ENCODE measurements around the gene RAPGEF4.

RAPGEF4 gene

DNA sequence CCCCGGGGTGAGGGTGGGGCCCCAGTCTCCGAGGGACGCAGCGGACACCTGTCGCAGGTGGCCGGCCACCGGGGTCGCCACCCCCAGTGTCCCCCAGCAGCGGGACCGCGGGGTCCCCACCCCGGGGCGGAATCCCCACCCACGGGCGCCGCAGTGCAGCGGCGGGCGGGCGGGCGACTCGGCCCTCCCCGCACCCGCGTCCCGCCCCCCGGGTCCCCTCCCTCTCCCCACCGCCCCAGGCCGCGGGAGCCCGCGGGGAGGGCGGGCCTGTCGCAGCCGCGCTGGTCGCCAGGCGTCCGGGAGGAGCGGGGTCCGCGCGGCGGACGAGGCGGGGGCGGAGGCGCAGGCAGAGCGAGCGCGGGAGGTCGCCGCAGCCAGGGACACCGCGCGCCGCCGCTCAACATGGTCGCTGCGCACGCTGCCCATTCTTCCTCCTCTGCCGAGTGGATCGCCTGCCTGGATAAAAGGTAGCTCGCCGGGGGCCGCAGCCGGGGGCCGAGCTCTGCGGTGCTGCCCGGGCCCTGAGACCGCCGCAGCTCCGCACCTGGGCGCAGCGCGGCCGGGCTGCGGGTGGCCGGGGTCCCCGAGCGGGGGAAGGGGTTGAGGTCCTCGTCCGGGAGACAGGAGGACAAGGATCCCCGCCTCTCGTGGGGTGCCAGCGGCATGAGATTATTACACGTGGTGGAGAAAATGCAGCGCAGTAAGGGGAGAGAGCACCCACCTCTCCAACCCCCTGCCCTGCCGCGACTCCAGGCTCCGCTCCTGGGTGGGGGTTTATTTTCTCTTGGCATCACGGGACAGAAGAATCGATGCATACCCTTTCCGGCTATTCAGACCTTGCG, at the start of gene RAPGEF4:
Gene RAPGEF4 (plus strand): TSS at position 264 of the 842 bp plus-strand sequence. CDS start 139 bp downstream, at position 403.
- peak within 1 kb of the TSS; percentile 35 for H3K4me3 ChIP-seq (ENCODE audit: low read depth, low read length)
- TF ChIP-seq, protein P1, sequence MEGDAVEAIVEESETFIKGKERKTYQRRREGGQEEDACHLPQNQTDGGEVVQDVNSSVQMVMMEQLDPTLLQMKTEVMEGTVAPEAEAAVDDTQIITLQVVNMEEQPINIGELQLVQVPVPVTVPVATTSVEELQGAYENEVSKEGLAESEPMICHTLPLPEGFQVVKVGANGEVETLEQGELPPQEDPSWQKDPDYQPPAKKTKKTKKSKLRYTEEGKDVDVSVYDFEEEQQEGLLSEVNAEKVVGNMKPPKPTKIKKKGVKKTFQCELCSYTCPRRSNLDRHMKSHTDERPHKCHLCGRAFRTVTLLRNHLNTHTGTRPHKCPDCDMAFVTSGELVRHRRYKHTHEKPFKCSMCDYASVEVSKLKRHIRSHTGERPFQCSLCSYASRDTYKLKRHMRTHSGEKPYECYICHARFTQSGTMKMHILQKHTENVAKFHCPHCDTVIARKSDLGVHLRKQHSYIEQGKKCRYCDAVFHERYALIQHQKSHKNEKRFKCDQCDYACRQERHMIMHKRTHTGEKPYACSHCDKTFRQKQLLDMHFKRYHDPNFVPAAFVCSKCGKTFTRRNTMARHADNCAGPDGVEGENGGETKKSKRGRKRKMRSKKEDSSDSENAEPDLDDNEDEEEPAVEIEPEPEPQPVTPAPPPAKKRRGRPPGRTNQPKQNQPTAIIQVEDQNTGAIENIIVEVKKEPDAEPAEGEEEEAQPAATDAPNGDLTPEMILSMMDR (IDR thresholded peaks at IDR 0.05; ENCODE audit: low read depth, low read length) = no peak
- in situ Hi-C loops (cut with HindIII; ENCODE audit: low sequenced_read_pairs) = no loop called here
- DNase-seq (ENCODE audit: low read depth, low spot score) = no peak

DNA sequence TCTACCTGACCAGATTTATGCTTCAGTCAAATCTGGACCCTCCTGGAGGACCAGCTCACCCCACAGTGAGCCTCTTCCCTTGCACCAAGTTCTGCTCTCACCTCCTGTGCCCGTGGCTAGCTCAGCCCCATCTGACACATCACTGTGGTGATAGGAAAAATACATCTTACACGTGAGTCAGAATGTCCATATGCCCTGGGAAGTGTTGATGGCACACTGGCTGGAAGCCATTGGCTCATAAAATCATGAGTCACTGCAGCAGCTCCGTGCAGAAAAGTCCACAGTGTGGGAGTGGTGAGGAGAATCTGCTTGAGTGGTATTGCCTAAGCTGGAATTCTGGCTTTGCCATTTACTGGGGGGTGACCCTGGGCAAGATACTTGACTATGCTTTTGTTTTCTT, 42.6 kb upstream of the RAPGEF4 start:
- no peak overlapping the region for H3K4me3 ChIP-seq (ENCODE audit: low read depth, low read length)
- in situ Hi-C loops (cut with HindIII; ENCODE audit: low sequenced_read_pairs) = no loop called here

DNA sequence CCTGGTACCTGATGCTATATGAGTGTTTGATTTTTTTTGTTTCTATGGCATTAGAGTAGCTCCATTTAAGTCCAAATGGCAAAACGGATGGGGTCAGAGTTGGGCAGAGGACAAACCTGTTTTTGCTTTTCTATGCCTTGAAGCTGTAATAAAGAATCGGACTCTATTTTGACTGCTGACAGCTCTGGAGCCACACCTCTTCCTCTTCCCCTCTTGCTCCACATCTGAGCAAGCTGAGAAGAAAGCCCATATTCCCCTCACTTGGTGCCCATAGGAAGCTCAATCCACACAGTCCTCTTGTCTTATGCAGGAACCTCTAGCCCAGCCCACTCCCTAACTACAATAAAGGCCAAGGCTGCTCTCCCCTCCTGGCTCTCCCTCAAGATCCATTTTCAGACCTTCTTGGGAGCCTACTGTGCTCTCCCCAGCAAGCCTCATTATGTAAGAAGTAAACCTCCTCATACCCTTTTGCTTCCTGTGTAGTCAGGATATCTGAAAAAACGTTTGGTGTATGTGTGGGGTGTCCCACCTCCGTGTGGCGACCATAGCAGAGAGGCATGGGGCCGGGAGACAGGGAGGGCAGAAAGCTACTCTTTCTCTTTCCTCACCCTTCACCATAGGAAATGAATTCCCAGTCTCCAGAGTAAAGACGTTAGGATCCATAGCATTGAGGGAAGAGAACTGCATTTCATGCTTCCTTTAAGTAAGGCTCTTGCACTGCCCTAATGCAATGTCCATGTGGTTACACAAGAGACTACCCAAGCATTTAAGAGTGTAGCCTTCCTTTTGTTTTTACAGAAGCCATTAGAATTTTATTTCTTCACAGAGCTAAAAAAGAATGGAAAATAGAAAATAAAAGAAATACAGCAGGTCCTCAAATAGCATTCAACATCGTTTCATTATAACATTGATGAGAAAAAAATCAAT, 41.9 kb upstream of the RAPGEF4 start:
- in situ Hi-C loops (cut with HindIII; ENCODE audit: low sequenced_read_pairs) = no loop called here
- DNase-seq (ENCODE audit: low read depth, low spot score) = no peak
- no peak overlapping the region for H3K4me3 ChIP-seq (ENCODE audit: low read depth, low read length)
- TF ChIP-seq, protein P1 (IDR thresholded peaks at IDR 0.05; ENCODE audit: low read depth, low read length) = no peak

More for the DNA sequence above, 42.6 kb upstream of the RAPGEF4 start:
- DNase-seq (ENCODE audit: low read depth, low spot score) = peak; percentile 98
- TF ChIP-seq, protein P1 (IDR thresholded peaks at IDR 0.05; ENCODE audit: low read depth, low read length) = no peak

DNA sequence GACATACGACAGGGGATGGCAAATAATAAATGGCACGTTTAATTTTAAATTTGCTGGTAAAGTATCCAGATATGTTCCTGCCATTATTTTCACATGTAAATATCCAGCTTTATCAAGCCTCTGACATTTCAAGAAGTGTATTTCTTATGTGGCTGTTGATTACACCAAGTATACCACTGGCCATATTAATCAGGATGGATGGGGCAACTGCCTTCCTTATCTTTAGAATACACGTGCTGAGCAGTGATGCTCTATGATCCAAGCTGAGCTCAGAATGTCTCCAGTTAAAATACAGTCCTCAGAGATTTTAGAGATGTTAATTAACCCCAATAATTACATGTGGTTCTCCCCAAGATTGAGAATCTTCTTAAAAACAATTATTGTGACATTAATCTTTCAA, 38.3 kb upstream of the RAPGEF4 start:
- TF ChIP-seq, protein P1 (IDR thresholded peaks at IDR 0.05; ENCODE audit: low read depth, low read length) = no peak
- H3K4me3 ChIP-seq (ENCODE audit: low read depth, low read length) = no peak overlapping the region
- DNase-seq (ENCODE audit: low read depth, low spot score) = no peak
- in situ Hi-C loops (cut with HindIII; ENCODE audit: low sequenced_read_pairs) = no loop called here

DNA sequence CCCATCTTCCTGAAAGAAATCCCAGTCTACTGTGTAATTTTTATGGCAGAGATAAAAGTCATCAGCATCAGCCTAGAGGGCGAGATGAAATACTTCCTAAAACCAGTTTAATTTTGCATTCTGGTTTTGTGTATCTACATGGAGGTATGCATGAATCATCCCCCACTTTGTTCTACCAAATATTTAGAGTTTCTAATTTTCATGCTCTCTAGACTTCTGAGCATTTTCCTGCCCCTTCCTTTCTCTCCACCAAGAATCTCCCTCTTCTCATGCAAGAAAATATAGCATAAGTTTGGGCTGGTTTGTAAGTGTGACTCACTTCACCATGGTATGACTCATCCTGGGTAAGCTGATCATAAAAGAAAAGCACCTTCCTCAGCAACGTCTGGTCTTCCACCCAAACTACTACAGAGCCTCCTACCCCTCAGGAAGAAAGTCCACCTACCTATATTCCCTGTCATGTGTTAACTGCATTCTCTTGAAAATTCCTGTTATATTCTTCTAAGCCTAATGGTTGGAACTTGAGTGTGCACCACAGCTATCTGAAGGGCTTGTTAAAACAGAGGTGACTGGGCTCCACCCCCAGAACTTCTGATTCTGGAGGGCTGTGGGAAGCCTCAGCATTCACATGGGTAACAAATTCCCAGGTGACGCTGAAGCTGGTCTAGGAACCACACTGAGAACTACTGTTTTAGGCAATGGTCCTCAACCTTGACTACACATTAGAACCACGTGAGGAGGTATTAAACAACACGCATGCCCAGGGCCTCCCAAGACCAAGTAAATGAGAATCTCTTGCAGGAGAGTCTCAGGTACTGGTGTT, 37.4 kb upstream of the RAPGEF4 start:
- no peak overlapping the region for H3K4me3 ChIP-seq (ENCODE audit: low read depth, low read length)
- TF ChIP-seq, protein P1 (IDR thresholded peaks at IDR 0.05; ENCODE audit: low read depth, low read length) = no peak
- in situ Hi-C loops (cut with HindIII; ENCODE audit: low sequenced_read_pairs) = no loop called here
- DNase-seq (ENCODE audit: low read depth, low spot score) = peak; percentile 93

DNA sequence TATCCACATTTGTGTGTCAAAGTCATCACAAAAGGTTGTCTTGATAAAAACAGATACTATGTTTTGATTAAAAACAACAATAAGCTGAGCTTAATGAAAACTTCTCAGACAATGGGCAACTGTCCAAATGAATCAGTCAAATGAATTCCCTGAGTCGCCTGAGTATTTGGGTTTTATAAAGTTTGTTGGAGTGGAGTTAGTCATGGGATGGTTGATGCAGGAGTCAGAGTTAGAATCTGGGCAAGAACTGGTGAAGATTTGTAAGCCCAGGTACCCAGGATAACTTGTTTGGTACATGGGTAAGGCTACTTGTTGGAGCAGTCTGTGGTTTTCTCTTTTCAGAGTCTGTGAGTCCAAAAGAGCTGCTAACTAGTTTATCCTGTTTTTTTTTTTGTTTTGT, 34.4 kb upstream of the RAPGEF4 start:
- TF ChIP-seq, protein P1 (IDR thresholded peaks at IDR 0.05; ENCODE audit: low read depth, low read length) = no peak
- in situ Hi-C loops (cut with HindIII; ENCODE audit: low sequenced_read_pairs) = no loop called here
- no peak overlapping the region for H3K4me3 ChIP-seq (ENCODE audit: low read depth, low read length)
- DNase-seq (ENCODE audit: low read depth, low spot score) = peak; percentile 76
